ENCODE data around the gene PDGFD.

The PDGFD gene

GRCh38 chr11:103872748-103873147 lies 291.2 kb downstream of the PDGFD start:
- DNase-seq = no peak

- no peak for DNase-seq
Observed at GRCh38 chr11:103871923-103872551, 291.9 kb downstream of the PDGFD start.

GRCh38 chr11:103870821-103871309 lies 293.1 kb downstream of the PDGFD start:
- no peak for DNase-seq

- no peak for DNase-seq
Observed at GRCh38 chr11:103867481-103867880, 296.5 kb downstream of the PDGFD start.

- DNase-seq = no peak
Observed at GRCh38 chr11:103863497-103863896, 300.4 kb downstream of the PDGFD start.

GRCh38 chr11:103862802-103863174 lies 301.2 kb downstream of the PDGFD start:
- no peak for DNase-seq

- no peak for DNase-seq
Observed at GRCh38 chr11:103862094-103862801, 301.7 kb downstream of the PDGFD start.
